Skeletal muscle tissue (tissue), 4 donors: ENCODE results near the gene AP1B1. TPM values are rescaled to one million over a fixed set of nuclear protein-coding genes. Genes with fewer than 3 reads are reported as not detected.
"Not testable (repeated sequence)": the region's sequence is repeated elsewhere in the genome, so short reads cannot be mapped to it uniquely, and the experiment has no call there.

Experiments
- H3K27ac ChIP-seq: one replicate; pipeline ENCODE4 v1.7.0; 2013; ENCODE audit warnings: mild to moderate bottlenecking, low read depth, low read length, inconsistent platforms
- H3K27me3 ChIP-seq, 3 donors: one replicate each; pipeline ENCODE4 v1.7.0; 2013; ENCODE audit warnings: low read length in 3 of 3; ENCODE audit not compliant: control insufficient read depth in 3 of 3, insufficient read depth in 3 of 3
- H3K36me3 ChIP-seq, 3 donors: one replicate each; pipeline ENCODE4 v1.7.0; 2013; ENCODE audit warnings: low read length in 3 of 3; ENCODE audit not compliant: control insufficient read depth in 3 of 3, insufficient read depth in 3 of 3
- H3K4me1 ChIP-seq, 3 donors: one replicate each; pipeline ENCODE4 v1.7.0; 2013; ENCODE audit warnings: low read length in 3 of 3, mild to moderate bottlenecking in 3 of 3; ENCODE audit not compliant: control insufficient read depth in 3 of 3, insufficient read depth in 3 of 3
- H3K4me3 ChIP-seq, 3 donors: one replicate each; pipeline ENCODE4 v1.7.0; 2013; ENCODE audit warnings: low read length in 3 of 3
- H3K9ac ChIP-seq, 3 donors: one replicate each; pipeline ENCODE4 v1.7.0; 2013; ENCODE audit warnings: low read length in 3 of 3, mild to moderate bottlenecking in 3 of 3, moderate library complexity in 2 of 3, low read depth in 1 of 3
- H3K9me3 ChIP-seq, 3 donors: one replicate each; pipeline ENCODE4 v1.7.0; 2013; ENCODE audit warnings: low read length in 3 of 3; ENCODE audit not compliant: control insufficient read depth in 3 of 3
- total RNA-seq: library from RNA; depleted of rRNA; stranded (reverse); fragments of >200 nt; gene quantifications from one replicate; pipeline ENCODE4 v1.2.3, GENCODE V29; 2014
- donor health status: Osteomylitis.

The AP1B1 gene
- total RNA-seq, 1 donor from 2014 or later: 23.0 TPM

DNA sequence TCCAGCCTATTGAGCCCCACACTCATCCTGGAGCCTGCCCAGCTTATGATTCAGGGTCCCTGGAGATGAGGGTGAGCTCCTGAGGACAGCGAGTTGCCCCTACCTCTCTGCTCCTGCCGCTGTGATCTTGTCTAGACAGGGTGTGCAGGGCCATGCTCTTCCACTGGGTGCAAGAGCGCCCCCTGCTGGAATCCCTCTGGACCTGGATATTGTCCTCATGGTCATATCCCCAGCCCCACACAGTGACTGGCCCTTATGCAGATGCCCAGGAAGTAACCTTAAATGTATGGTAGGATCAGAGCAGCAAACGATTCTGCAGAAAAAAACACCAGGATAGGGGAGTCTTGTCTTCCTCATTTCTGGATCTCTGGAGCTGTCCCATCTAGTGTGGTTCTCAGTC lies 24.4 kb upstream of the AP1B1 start:
- H3K27ac ChIP-seq, H3K4me3 ChIP-seq, H3K27me3 ChIP-seq, H3K36me3 ChIP-seq, H3K9me3 ChIP-seq, H3K9ac ChIP-seq: not testable (repeated sequence)
- peaks cover 5 to 12% (median 6%) of the 10 kb centered on the region in 3 donors for H3K4me1 ChIP-seq

GRCh38 chr22:29411569-29412211 lies 23.3 kb upstream of the AP1B1 start:
- not testable (repeated sequence) for H3K27me3 ChIP-seq, H3K9me3 ChIP-seq, H3K27ac ChIP-seq, H3K4me3 ChIP-seq, H3K36me3 ChIP-seq, H3K9ac ChIP-seq
- H3K4me1 ChIP-seq: peaks cover 5 to 12% (median 6%) of the 10 kb centered on the region in 3 donors

GRCh38 chr22:29408940-29409339 lies 20.6 kb upstream of the AP1B1 start:
- no peak overlapping the region for H3K4me3 ChIP-seq
- H3K4me1 ChIP-seq: no peaks in the 10 kb centered on the region
- no peaks in the 10 kb centered on the region for H3K9me3 ChIP-seq
- no peak overlapping the region for H3K27ac ChIP-seq
- no peaks in the 10 kb centered on the region for H3K36me3 ChIP-seq
- H3K9ac ChIP-seq: no peak overlapping the region
- H3K27me3 ChIP-seq: no peaks in the 10 kb centered on the region

GRCh38 chr22:29401538-29401937 lies 13.2 kb upstream of the AP1B1 start:
- not testable (repeated sequence) for H3K9ac ChIP-seq, H3K4me1 ChIP-seq, H3K27ac ChIP-seq, H3K4me3 ChIP-seq, H3K27me3 ChIP-seq, H3K9me3 ChIP-seq, H3K36me3 ChIP-seq

DNA sequence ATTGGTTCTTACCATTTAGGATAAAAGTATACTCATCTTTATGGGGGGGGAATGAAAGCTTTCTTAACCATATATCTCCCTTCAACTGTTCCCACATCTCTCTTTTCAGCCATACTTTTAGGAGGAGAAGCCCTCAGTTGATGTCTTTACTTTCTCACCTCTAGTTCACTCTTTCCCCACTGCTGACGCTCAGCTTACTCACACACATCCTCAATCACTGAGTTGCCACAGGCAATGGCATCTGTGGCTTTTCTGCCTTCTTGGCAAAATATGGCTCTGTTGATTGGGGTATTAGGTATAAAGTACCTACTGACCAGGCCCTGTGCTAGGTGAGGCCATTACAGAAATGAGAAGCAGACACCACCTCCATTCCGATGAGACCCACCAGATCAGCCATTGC lies 12.2 kb upstream of the AP1B1 start:
- H3K4me1 ChIP-seq: no peaks in the 10 kb centered on the region

DNA sequence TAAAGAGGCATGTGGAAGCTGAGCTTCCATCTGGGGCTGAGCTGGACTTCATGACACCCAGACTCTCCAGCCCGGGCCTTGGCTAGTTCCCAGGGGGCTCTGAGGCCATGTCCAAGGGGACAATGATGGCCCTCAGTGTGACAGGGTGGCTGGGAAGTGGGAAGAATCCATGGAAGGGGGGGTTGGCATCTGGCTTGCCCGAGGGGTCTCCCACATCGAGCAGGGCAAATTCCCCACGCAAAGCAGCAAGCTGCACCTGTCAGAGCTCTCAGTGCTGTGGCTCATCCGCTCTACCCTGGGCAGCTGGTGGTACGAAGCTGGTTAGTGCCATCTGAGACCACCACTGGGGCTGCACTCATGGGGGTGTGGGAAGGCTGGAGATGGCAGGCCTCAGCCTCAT lies 9.4 kb upstream of the AP1B1 start:
- Histone ChIP-seq H3K27ac (no peak overlapping the region), H3K27me3 (peaks cover 0 to 6% (median 0%) of the 10 kb centered on the region in 3 donors), H3K4me1 (peaks cover 0 to 3% (median 0%) of the 10 kb centered on the region in 3 donors), H3K36me3 (no peaks in the 10 kb centered on the region), H3K9ac (no peak overlapping the region), H3K4me3 (no peak overlapping the region), H3K9me3 (no peaks in the 10 kb centered on the region)

More for the DNA sequence above, 12.2 kb upstream of the AP1B1 start:
- no peak overlapping the region for H3K27ac ChIP-seq
- H3K27me3 ChIP-seq: peaks cover 0 to 6% (median 0%) of the 10 kb centered on the region in 3 donors
- H3K9ac ChIP-seq: no peak overlapping the region
- no peaks in the 10 kb centered on the region for H3K9me3 ChIP-seq
- no peaks in the 10 kb centered on the region for H3K36me3 ChIP-seq
- H3K4me3 ChIP-seq: no peak overlapping the region

GRCh38 chr22:29396126-29396525 lies 7.8 kb upstream of the AP1B1 start:
- Histone ChIP-seq H3K4me1 (peaks cover 0 to 3% (median 2%) of the 10 kb centered on the region in 3 donors), H3K9me3 (no peaks in the 10 kb centered on the region), H3K27ac (no peak overlapping the region), H3K27me3 (peaks cover 0 to 6% (median 0%) of the 10 kb centered on the region in 3 donors), H3K4me3 (no peak overlapping the region), H3K9ac (no peak overlapping the region), H3K36me3 (no peaks in the 10 kb centered on the region)

DNA sequence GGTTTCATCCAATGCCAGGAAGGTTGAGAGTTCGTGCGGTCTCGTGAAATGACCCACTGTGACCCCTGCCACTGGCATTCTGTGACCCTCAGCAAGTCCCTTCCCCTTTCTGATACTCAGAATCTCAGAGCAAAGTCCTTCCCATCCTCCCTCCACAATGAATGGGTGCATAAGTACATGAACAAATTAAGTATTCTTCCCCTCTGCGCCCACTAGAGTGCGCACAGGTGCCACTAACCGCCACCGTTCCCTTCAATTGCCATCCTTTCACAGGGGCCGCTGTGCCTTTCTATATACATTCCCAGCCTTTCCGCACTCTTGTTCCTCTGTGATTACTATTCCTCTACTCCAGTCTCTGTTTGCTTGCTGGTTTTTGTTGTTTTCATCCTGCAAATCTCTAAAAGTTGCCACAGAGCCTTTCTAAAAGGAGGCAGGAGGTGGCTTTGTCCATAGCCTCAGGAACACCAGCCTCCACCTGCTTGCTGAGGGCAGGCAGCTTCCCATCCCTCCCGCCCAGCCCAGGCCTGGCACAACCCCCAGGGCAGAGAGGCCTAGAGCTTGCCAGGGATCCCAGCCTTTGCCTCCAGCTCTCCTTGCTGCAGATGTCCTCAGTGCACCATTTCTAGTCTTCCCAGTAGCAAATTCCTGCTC lies 6.7 kb upstream of the AP1B1 start:
- peaks cover 0 to 6% (median 0%) of the 10 kb centered on the region in 3 donors for H3K27me3 ChIP-seq
- H3K36me3 ChIP-seq: no peaks in the 10 kb centered on the region
- no peak overlapping the region for H3K9ac ChIP-seq
- H3K4me1 ChIP-seq: peaks cover 0 to 3% (median 2%) of the 10 kb centered on the region in 3 donors
- no peak overlapping the region for H3K4me3 ChIP-seq
- H3K27ac ChIP-seq: no peak overlapping the region
- H3K9me3 ChIP-seq: no peaks in the 10 kb centered on the region

DNA sequence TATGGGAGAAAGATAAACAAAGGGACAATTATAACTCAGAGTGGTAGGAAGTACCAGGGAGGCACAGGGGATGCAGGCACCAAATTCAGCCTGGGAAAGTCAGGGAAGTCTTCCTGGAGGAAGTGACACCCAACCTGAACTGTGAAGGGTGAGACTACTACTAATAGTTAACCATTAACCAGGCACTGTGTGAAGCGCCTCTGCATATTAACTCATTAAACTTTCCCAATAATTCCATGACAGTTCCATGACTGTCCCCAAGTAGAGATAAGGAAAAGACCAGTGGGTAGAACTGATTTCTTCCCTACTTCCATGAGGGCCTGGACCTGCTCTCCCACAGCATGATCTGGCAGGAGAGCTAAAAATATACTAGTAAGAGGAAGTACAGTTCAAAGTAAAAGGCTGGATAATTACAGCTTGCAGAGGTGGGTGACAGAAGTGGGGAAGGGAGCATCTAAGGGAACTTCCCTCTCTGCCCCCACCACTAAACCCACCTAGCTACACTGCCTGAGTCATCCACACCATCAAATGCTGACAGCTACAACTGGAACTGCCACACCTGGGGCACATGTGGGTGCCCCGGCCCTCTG lies 4.7 kb upstream of the AP1B1 start:
- Histone ChIP-seq H3K27ac (no peak overlapping the region), H3K9me3 (no peaks in the 10 kb centered on the region), H3K27me3 (peaks cover 0 to 6% (median 0%) of the 10 kb centered on the region in 3 donors), H3K4me1 (peaks cover 4 to 11% (median 7%) of the 10 kb centered on the region in 3 donors), H3K9ac (no peak overlapping the region), H3K36me3 (no peaks in the 10 kb centered on the region), H3K4me3 (no peak overlapping the region)

DNA sequence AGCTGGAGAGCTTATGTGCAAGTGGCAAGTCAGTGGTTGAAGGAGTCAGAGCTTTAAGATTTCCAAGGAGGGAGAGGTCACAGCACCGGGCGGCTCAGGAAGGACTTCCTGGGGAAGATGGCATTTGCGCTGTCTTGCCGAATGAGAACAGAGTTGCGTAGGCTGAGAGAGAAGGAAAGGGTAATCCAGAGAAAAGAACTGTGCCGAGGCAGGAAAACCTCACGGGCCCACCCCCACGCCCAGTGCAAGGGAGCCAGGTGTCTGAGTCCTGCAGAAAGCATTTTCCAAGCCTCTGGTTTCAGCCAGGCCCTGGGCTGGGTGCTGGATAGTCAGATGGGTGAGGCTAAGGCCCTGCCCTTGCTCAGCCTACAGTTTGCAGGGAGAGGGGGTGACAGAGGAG lies 3.2 kb upstream of the AP1B1 start:
- Histone ChIP-seq H3K4me3 (no peak overlapping the region), H3K9ac (no peak overlapping the region), H3K27me3 (no peaks in the 10 kb centered on the region), H3K9me3 (no peaks in the 10 kb centered on the region), H3K36me3 (no peaks in the 10 kb centered on the region), H3K27ac (no peak overlapping the region), H3K4me1 (peaks cover 14 to 24% (median 17%) of the 10 kb centered on the region in 3 donors)
